SK-N-MC (cell line): Measurements from ENCODE around the gene OR51V1.

ENCODE experiments used
- EZH2 ChIP-seq: fragments of 200-600 bp; sonication (generic); IDR thresholded peaks from one replicate; pipeline ENCODE4 v1.6.1; 2017; ENCODE audit warnings: antibody characterized with exemption
- POLR2AphosphoS5 ChIP-seq: IDR thresholded peaks from 2 replicates; pipeline ENCODE4 v1.6.1; 2012; ENCODE audit warnings: mild to moderate bottlenecking, low read depth, low read length, borderline replicate concordance

- TF ChIP-seq POLR2AphosphoS5 (no peak), EZH2 (no peak)
These were observed 40.7 kb downstream of the OR51V1 start for GRCh38 chr11:5159806-5160205.
